HL-60 (cell line): ENCODE measurements around the gene CRELD2.

ENCODE experiments used
- DNase-seq, 2 experiments: peaks; one replicate each; pipeline ENCODE4 v3.0.0-alpha.2; 2010 to 2020; ENCODE audit warnings: low read depth in 1 of 2, low spot score in 1 of 2
- H3K27ac ChIP-seq: fragments of 250-450 bp; sonication (Bioruptor Pico); replicated peaks from 2 replicates; pipeline ENCODE4 v1.5.1; 2020; ENCODE audit warnings: mild to moderate bottlenecking, moderate library complexity
- H3K27me3 ChIP-seq: fragments of 250-450 bp; sonication (Bioruptor Pico); 2 replicates; pipeline ENCODE4 v1.5.1; 2021; ENCODE audit warnings: mild to moderate bottlenecking, moderate library complexity; ENCODE audit not compliant: insufficient read depth, poor library complexity, severe bottlenecking
- H3K4me3 ChIP-seq: replicated peaks from 2 replicates; pipeline ENCODE4 v1.5.1; 2011; ENCODE audit warnings: mild to moderate bottlenecking, control low read depth, low read length; ENCODE audit not compliant: insufficient read depth
- GABPA ChIP-seq: IDR thresholded peaks from 2 replicates; pipeline ENCODE4 v1.6.1; 2012; ENCODE audit warnings: low read depth
- POLR2AphosphoS5 ChIP-seq: IDR thresholded peaks from 2 replicates; pipeline ENCODE4 v1.6.1; 2012; ENCODE audit warnings: low read depth
- REST ChIP-seq: IDR thresholded peaks from 2 replicates; pipeline ENCODE4 v1.6.1; 2012; ENCODE audit warnings: low read depth; ENCODE audit not compliant: insufficient replicate concordance
- SPI1 ChIP-seq: IDR thresholded peaks from 2 replicates; pipeline ENCODE4 v1.6.1; 2012; ENCODE audit warnings: low read depth, mild to moderate bottlenecking, borderline replicate concordance
- TF ChIP-seq, protein P1 (sequence below): IDR thresholded peaks from one replicate; pipeline ENCODE4 v1.5.1; 2011; ENCODE audit warnings: low read length, control low read depth, inconsistent platforms; ENCODE audit not compliant: insufficient read depth

The CRELD2 gene

GRCh38 chr22:49914256-49914655, 4.2 kb upstream of the CRELD2 start:
- no peak for DNase-seq
- TF ChIP-seq POLR2AphosphoS5, result no peak
- Histone ChIP-seq H3K4me3 (no peak overlapping the region), H3K27me3 (no peaks in the 10 kb centered on the region), H3K27ac (no peak overlapping the region)

DNA sequence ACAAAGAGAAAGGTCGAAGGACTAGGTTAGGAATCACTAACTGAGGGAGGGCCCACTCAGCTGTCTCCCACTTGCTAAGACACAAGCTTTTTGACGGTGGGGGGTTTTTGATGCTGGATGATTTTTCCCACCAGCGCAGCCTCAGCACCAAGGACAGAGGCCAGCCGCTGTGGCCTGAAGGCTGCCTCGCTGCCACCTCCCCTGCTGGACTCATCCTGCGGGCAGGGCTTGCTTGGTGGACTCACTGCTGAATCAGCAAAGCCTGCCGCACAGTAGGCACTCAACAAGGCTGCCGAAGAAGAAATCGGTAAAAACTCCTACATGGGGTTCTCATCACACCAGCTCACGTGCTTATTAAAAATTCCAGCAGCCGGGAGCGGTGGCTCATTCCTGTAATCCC, 2.8 kb upstream of the CRELD2 start:
- DNase-seq, result no peak
- no peak overlapping the region for H3K27ac ChIP-seq
- H3K27me3 ChIP-seq, result no peaks in the 10 kb centered on the region
- H3K4me3 ChIP-seq, result no peak overlapping the region
- TF ChIP-seq, protein P1, sequence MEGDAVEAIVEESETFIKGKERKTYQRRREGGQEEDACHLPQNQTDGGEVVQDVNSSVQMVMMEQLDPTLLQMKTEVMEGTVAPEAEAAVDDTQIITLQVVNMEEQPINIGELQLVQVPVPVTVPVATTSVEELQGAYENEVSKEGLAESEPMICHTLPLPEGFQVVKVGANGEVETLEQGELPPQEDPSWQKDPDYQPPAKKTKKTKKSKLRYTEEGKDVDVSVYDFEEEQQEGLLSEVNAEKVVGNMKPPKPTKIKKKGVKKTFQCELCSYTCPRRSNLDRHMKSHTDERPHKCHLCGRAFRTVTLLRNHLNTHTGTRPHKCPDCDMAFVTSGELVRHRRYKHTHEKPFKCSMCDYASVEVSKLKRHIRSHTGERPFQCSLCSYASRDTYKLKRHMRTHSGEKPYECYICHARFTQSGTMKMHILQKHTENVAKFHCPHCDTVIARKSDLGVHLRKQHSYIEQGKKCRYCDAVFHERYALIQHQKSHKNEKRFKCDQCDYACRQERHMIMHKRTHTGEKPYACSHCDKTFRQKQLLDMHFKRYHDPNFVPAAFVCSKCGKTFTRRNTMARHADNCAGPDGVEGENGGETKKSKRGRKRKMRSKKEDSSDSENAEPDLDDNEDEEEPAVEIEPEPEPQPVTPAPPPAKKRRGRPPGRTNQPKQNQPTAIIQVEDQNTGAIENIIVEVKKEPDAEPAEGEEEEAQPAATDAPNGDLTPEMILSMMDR, result no peak
- peak; percentile 89 for TF ChIP-seq REST

DNA sequence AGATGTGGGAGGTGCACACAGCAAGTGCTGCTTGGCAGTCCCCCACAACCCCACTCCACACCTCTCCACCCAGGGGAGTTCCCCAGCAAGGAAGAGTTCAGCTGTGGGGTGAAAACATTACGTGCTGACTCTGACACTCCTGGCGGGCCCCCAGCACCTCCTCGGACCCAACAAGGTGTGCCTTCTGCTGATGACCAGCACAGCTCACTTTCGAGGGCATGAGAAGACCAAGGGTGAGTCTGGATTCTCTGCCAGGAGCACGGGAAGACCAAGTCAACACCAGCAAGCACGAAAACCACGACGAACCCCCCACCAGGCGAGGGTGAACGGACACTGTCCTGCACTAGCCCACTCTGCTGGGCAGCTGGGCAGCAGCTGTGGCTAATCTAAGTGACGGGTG, 1.6 kb upstream of the CRELD2 start:
- no peak overlapping the region for H3K27ac ChIP-seq
- TF ChIP-seq SPI1 (no peak), GABPA (no peak), REST (no peak), POLR2AphosphoS5 (no peak)
- TF ChIP-seq, protein P1, result no peak
- H3K27me3 ChIP-seq, result no peaks in the 10 kb centered on the region
- H3K4me3 ChIP-seq, result no peak overlapping the region
- no peak for DNase-seq

GRCh38 chr22:49918911-49919881, 762 bp downstream of the CRELD2 start:
- TF ChIP-seq REST (no peak), SPI1 (no peak), GABPA (no peak), POLR2AphosphoS5 (no peak)
- TF ChIP-seq, protein P1, result no peak
- H3K27ac ChIP-seq, result peak overlapping the region; percentile 51
- no peak for DNase-seq
- no peaks in the 10 kb centered on the region for H3K27me3 ChIP-seq
- peak overlapping the region; percentile 74 for H3K4me3 ChIP-seq
